ENCODE data around the gene FNDC5. TPM values are rescaled to one million over a fixed set of nuclear protein-coding genes. Genes with fewer than 3 reads are reported as not detected.
A peak's percentile ranks its signal among the peaks of the same experiment; 100 is the strongest.

The FNDC5 gene
- total RNA-seq, 1 donor from 2014 or later, result 0.20 TPM

DNA sequence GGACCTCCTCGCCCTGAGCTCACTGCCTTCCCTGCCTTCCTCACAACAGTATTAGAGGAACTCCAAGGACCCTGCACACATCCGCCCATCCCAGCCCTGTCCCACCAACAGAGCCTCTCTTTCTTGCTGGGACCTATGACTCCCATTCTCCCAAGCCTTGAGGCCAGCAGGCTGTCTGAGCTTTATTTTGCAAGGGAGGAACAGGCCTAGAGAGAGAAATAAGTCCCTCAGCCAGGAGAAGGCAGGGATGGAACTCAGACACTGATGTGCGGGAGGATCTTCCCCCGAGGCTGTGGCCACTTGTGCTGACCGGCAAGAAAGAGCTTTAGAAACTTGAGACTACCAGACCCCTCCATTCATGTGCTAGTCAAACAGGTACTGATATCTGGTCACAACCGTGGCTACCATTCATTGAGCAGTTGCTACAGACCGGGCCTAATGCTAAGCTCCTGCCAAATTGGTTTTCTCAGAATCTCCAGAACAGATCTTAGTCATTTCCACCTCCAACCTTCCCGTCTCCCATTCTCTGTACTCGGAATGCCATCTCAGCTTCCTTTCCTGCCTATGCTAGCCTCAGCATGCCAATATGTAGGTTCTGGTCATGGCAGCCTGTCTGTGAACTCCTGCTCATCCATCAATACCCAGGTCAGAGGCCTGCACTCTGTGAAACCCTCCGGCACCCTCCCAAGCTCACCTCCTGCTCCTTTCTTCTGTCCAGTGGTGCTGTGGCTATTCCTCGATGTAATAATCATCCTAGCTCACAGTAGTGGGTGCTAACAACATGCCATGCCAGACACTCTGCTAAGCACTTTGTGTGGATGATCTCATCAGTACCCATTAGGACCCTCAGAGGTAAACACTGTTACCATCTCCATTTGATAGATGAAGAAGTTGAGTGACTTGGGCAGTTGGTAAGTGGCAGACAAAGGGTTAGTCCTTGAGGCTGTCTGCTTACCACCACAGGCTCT, 26.7 kb upstream of the FNDC5 start:
- peak in 1 of 2 donors; percentile 52 for DNase-seq (ENCODE audit: low read depth in 2 of 2)

DNA sequence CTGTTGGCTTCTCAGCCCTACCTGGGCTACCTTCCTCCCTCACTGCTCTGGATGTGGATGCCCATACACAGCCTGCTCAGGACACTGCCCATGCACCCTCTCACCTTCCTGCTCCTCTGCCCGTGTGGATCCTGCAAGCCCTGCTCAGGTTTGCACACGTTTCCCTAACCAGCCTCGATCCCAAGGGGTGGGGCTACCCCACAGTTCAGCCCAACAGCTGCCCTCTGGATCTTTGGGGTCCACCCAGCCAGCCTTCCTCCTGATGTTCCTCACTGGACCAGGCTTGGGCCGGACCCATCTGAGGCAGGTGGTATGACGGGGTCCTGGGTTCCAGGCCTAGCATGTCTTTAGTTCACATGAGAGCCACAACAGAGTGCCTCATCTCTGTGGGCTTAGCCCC, 25.7 kb upstream of the FNDC5 start:
- no peak for DNase-seq (ENCODE audit: low read depth in 2 of 2)

DNA sequence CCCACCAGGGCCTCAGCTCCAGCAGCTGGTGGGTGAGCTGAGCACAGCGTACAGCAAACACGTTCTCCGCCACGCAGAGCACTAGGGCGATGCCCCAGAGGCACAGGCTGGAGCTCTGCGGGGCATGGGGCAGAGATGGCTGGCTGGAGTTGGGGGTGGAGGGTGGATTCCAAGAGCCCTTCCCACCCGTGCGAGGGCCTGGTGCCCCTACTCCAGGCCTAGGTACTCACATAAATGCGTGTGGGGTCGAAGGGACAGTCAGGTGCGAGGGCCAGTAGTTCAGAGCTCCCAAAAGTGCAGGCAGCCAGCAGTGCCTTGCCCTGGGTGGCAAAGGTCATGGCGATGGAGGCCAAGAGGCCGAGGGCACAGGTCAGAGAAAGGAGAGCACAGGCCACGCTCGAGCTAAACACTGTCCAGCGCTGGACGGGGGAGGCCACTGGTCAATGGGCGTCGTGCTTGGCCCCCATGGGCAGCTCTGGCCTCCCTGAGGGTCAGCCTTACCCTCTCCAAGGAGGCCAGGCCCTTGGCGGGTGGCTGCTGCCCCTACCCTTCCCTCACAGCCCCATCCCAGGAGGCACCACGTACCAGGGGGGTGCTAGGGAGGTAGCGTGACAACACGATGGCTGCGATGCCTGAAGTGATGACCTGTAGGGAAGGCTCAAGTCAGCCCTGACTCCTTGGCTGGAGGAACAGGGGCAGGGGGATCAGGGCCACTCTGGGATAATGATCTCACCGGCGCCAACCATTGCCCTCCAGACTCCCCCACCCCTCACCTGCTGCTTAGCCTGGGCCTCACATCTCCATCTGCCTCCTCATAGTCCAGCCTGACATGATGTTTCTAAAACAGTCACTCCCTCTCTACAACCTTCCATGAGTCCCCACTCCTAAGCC, 24.9 kb upstream of the FNDC5 start:
- DNase-seq (ENCODE audit: low read depth in 2 of 2), result no peak

DNA sequence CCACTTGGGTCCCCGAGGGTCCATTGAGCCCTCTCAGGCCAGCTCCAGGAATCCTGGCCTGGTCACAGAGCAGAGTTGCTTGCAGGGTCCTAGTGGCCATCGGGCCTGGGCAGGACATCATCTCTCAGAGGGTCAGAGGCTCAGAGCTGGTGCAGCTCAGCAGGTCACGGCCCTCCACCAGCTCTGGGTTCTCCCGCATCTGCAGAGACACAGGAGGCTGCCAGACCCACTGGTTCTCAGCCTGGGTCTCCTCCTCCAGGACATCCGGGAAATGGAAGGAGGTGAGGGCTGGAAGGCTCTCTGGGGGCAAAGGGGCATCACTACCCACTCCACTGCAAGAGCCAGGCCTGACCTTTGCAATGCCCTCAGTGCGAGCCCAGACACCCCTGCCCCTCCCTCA, 24.0 kb upstream of the FNDC5 start:
- no peak for DNase-seq (ENCODE audit: low read depth in 2 of 2)

DNA sequence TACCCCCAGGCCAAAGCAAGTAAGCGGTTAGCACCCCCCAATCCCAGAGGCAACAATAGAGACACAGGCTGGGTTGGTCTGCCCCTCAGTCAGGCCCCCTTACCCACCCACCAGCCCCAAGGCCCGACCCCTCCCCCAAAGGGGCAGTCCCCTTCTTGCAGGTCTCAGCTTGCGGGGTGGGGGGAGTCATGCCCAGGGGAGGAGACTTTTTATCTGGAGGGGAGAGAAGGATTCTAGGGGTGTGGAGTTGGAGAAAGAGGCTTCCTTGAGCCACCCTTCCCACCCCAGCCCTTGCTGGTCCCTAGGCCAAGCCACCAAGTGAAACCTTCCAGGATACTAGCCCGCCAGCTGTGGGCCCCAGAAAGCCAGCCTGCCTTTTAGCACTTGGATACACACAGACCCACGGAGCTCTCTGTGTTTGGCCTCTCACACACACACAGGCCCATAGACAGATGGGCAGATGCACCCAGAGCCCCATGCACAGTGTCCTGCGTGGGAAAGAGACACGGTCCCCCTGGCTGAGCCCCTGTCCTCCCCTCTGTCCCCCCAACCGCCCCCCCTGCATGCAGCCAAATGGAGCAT, 23.4 kb upstream of the FNDC5 start:
- no peak for DNase-seq (ENCODE audit: low read depth in 2 of 2)

DNA sequence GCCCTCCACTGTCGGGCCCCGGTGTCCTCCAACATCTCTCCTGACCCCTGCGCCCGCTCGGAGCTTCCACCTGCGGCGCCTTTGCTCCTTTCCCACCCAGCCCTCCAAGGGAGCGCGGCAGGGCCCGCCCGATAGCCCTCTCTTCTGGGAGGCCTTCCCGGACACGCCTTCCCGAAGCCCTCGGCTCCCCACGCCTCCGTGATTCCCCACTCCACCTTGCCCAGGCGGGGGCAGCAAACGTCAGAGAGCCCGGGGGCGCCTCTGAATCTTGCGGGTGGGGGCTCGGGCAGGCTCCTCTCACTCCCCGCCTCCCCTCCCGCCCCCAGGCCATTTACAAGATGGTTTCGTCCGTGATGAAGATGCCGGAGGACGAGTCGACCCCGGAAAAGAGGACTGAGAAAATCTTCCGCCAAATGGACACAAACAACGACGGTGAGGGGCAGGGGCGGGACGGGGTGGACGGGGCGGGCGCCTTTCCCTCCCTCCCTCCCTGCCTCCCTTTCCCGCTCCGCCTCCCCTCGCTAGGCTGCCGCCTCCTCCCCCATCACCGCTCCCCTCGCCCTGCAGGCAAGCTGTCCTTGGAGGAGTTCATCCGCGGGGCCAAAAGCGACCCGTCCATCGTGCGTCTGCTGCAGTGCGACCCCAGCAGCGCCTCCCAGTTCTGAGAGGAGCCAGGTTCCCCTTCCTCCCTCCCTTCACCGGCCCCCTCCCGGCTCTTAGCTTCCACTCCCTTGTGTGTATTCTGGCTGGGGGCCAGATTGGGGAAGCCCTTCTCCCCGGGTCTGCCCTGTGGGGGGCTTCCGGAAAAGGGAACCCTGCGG, 22.7 kb upstream of the FNDC5 start:
- peak in 1 of 2 donors; percentile 24 for DNase-seq (ENCODE audit: low read depth in 2 of 2)

DNA sequence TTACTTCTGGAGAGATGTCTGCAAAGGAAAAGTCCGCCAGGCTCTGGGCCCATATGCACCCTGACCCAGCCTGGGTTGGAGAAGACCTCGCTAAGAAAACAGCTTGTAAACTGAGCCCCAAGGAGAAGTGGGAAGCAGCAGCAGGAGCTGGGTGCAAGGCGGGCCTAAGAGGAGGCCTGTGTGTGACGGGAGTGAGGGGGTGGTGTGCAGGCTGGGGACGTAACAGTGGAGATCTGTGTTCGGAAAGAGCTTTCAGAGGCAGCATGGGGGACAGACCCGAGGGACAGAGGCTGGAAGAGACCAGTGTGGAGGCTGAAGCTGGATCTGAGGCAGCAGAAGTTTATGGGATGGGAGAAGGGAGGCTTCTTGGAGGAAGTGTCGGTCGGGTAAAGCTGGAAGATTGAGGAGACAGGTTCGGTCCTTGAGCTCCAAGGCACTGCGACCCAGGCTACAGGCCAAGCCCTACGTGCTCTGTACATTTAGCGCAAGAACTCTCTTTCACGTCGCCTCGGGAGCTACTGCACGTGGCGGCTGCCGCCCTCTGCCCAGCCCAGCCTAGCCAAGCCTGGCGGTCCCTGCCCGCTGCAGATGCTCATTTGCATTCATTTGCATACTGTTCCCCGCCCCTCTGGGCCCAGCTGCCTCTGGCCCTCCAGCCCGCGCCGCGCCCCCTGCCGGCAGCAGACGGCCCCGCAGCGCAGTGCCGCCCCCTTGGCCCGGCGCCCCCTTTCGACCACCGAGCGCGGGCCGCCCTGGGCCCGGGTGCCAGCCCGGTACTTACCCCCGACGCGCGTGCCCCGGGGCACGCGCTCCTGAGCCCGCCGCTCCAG, 21.9 kb upstream of the FNDC5 start:
- DNase-seq (ENCODE audit: low read depth in 2 of 2), result peak; percentile 23 to 34

DNA sequence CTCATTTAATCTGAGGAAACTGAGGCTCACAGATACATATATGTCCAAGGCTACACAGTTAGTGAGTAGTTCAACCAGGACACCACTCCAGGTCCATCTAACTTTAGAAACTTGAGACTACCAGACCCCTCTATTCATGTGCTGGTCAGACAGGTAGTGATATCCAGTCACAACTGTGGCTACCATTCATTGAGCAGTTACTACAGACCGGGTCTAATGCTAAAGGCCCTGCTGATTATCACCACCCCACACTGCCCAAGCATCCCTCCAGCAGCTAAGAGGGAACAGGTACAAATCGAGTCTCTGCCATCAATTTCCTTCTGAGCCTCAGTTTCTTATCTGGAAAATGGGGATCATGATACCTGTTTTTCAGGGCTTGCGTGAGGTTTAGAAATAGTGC, 20.9 kb upstream of the FNDC5 start:
- no peak for DNase-seq (ENCODE audit: low read depth in 2 of 2)

DNA sequence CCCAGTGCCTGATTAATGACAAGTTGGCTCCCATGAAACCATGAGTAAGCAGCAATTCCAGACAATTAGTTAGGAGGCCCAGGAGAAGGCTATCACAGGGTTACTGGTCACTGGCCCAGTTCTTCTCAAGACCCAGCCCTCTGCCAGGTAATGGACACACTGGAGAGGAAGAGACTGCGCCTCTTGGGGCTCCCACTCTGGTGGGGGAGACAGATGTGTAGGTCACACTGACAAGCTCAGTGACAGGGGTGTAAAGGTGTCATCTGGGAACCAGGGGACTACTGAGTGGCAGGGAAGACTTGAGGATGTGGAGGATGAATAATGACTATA, 20.5 kb upstream of the FNDC5 start:
- no peak for DNase-seq (ENCODE audit: low read depth in 2 of 2)

DNA sequence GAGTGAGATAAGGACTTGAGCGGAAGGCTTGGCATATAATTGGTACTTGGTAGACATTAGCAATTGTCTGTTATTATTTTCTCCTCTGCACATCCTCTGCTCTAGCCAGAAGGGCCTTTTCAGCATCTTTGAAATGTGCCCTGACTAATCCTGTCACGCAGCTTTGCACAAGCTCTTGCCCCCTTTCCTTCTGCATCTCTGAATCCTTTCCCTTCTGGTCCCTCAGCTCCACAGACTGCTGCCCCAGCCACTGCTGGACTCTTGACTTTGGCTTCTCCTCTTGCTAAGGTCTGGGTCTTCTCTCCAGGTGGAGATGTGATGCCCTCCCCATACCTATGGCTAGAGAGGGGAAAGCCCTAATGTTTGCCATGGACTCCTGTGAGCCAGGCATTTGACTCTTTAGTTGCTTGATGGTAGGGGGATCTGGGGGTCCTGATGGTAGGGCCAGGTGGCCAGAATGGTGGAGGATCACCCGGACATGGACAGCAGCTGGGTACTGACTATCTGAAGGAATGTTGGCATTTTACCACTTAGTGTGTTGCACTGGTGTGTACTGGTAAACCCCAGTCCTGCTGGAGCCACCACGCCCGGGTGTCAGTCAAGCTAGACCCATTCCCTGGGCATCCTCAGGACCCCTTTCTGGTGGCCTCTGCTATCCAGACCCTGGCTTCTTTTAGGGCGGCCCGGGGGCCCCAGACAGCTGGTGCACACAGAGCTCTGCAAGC, 20.0 kb upstream of the FNDC5 start:
- DNase-seq (ENCODE audit: low read depth in 2 of 2), result no peak

DNA sequence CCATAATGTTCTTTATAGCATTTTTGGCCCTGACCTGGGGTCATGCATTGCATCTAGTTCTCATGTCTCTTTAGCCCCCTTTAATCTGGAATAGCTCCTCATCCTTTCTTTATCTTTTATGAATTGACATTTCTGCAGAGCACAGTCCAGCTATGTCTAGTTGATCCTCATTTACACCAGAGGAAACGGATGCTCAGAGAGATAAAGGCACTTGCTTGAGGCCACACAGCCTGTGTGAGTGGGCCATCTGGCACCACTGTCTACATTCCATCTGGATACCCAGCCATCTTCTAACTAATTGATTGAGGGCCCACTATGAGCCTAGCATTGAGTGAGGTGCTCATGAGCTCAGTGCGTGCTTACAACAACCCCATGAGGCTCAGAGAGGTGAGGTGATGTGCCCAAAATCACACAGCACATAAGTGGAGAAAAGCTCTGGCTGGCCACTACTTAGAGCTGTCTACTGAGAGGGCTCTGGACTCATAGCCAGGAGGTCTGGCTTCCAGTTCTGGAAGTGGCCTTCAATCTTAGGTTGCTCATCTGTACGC, 19.1 kb upstream of the FNDC5 start:
- DNase-seq (ENCODE audit: low read depth in 2 of 2), result no peak

DNA sequence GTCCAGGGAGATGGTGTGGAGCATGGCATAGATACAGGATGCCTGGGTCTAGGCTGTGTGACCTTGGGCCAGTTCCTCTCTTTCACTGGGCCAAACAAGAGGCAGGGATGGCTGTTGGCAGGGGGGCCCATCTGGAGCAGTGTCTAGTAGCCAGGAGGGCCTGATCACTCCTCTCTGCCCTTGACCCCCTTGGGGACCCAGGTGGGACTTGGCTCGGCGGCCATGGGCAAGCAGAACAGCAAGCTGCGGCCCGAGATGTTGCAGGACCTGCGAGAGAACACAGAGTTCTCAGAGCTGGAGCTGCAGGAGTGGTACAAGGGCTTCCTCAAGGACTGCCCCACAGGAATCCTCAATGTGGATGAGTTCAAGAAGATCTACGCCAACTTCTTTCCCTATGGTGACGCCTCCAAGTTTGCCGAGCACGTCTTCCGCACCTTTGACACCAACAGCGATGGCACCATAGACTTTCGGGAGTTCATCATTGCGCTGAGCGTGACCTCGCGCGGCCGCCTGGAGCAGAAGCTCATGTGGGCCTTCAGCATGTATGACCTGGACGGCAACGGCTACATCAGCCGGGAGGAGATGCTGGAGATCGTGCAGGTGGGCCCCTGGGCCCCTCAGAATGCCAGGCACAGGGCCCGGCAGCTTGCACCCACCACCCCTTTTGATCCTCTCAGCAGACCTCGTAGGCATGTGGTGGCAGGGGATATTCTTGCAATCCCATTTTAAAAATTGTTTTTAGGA, 18.1 kb upstream of the FNDC5 start:
- DNase-seq (ENCODE audit: low read depth in 2 of 2), result no peak

DNA sequence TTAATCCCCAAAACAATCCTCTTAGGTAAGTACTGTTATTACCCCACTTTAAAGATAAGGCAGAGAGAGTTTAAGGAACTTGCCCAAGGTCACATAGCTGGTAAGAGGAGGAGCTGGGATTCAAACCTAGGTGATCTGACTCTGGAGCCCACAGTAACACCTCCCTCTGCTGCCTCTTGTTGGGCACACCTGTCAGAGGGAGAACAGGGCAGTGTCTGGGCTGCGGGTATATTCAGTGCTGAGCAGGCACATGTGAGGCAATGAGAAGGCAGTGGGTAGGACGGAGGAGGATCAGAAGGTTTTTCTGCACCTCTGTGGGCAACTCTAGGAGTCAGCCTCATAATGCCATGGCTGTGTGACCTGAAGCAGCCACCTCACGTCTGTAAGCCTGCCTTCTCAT, 17.4 kb upstream of the FNDC5 start:
- DNase-seq (ENCODE audit: low read depth in 2 of 2), result no peak

DNA sequence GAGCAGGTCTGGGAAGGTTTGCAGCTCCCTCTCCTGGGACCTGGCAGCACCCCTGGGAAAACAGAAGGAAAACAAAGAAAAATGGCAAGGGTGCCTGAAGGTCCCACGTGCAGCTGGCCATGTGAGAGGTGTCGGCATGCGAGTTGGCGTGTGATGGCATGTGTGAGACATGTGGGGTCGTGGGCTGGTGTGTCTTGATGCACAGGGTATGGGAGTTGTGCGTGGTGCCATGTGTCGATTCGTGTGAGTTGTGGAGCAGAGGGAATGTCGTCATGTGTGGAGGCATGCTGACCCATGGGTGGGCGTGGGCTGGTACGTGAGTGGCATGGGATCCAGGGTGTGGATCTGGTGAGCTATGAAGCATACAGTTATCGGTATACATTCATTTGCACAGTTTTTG, 16.9 kb upstream of the FNDC5 start:
- DNase-seq (ENCODE audit: low read depth in 2 of 2), result no peak

DNA sequence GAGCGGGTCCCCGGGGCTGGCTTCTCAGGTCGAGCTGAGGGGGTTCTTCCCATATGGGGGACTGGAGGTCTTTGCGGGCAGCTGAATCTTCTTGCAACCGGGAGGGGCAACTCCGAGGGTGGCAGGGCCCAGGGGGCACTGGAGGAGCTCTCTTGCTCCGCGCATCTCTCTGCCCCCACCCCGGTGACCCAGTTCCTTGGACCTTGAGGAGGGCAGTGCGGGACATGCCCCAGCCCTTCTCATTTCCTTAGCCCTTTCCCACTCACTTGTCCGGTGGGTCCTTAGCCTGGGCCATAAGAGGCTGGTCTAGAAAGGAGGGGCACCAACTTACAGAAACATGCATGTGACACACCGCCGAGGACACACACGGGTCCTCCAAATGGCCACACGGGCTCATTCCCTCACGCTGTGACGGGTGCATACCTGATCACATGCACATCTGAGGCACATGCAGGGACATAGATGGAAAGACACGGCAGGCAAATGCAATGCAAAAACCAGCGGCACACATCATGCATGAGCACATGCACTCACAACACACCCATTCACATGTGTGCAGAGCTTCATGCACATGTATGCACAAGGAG, 16.2 kb upstream of the FNDC5 start:
- DNase-seq (ENCODE audit: low read depth in 2 of 2), result no peak

DNA sequence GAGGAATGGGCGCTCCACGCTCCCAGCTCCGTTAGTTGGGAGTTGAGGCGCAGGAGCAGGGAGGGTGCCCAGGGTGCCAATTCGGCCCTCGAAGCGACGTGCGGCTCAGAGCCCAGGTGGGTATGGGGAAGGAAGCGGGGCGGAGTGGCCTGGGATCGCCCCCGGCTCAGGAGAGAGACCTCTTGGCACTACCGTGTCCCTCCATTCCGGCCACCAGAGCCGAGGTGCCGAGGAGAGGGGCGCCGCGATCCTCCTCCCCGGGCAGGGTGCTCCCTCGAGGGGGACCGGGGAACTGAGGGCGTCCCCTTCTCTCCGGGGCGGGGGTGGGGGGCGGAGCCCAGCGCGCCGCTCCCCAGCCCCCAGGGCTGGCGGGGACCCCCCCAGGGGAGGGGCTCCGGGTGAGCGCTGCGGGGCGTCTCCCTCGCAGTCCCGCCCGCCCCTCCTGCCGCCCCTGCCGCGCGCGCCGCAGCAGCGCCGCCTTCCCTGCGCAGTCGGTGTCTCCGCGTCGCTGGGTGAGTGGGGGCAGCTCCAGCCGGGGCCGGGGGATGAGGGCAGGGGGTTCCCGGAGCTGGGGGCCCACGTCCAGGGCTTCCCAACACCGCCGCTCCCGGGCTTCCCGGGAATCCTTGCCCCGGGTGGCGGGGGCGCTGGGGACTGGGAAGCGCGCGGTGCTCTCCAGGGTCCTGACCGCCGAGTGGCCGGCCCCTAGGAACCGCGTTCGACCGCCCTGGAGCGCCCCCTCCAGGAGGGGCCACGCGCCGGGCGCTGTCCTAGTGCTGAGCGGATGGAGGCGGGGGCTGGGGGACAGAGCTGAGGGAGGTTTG, 15.5 kb upstream of the FNDC5 start, which contains the start of gene HPCA:
Gene HPCA, plus strand, starts transcription at position 488 of the 824 bp plus-strand sequence. CDS start 2,408 bp downstream, outside the sequence.
- peak; percentile 63 to 77 for DNase-seq (ENCODE audit: low read depth in 2 of 2)

DNA sequence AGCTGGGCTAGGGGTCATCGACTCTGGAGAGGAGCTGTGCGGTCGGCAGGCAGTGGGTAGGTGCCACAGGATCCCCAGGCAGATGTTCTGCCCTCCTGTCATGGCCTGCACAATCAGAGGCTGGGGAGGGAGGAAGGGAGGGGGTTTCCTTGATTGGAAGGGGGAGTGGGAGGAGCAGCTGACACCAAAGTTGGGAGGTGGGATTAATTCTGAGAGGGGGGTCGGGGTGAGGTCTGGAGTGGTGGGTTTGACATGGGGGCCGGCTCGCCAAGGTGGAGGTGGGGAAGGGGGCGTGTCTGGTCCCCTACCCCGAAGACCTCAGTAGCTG, 14.9 kb upstream of the FNDC5 start:
- DNase-seq (ENCODE audit: low read depth in 2 of 2), result no peak

Data from lung microvascular endothelial cell (primary cell).